Measurements from ENCODE around the gene PCMT1.
"Not testable (repeated sequence)": the region's sequence is repeated elsewhere in the genome, so short reads cannot be mapped to it uniquely, and the experiment has no call there.

The PCMT1 gene

GRCh38 chr6:149751239-149751638 lies 1.7 kb downstream of the PCMT1 start:
- DNase-seq, result no peak

DNA sequence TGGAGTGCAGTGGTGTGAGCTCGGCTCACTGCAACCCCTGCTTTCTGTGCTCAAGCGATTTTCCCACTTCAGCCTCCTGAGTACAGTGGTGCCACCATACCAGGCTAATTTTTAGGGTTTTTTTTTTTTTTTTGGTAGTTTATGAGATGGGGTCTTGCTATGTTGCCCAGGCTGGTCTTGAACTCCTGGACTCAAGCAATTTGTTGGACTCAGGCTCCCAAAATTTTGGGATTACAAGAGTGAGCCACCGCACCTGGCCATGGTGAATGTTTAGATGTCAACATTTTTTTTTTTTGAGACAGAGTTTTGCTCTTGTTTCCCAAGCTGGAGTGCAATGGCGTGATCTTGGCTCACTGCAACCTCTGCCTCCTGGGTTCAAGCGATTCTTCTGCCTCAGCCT lies 2.4 kb downstream of the PCMT1 start:
- not testable (repeated sequence) for DNase-seq

GRCh38 chr6:149752600-149753373 lies 3.2 kb downstream of the PCMT1 start:
- DNase-seq, result no peak

GRCh38 chr6:149753374-149753637 lies 3.8 kb downstream of the PCMT1 start:
- not testable (repeated sequence) for DNase-seq

DNA sequence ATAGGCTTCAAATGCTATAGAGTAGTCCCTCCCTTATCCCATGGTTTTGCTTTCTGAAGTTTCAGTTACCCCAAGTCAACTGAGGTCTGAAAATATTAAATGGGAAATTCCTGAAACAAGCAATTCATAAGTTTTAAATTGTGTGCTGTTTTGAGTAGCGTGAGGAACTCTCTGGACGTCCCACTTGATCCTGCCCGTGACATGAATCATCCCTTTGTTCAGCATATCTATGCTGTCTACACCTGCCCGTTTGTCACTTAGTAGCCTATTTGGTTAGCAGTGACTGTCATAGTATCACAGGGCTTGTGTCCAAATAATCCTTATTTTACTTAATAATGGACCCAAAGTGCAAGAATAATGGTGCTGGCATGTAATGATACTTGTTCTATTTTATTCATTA lies 5.0 kb downstream of the PCMT1 start:
- DNase-seq, result no peak

GRCh38 chr6:149755300-149756260 lies 6.0 kb downstream of the PCMT1 start:
- no peak for DNase-seq

GRCh38 chr6:149756261-149756636 lies 6.7 kb downstream of the PCMT1 start:
- no peak for DNase-seq

DNA sequence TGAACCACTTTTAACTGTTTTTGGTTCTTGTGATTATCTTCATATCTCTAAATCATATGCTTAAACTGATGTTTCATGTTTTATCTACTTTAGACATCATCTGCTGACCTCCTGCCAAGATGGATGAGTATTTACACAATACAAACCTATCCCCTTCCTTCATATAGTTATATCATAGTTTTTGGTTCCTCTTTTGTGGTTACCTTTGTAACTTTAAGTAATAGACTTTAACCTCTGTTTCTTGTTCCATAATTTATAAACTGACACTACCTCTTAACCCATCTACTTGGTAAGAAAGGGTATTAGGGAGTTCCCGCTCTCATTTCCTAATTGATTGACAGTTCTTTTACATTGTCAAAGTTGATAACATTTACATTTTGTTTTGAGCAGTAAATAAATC lies 11.9 kb downstream of the PCMT1 start:
- DNase-seq, result no peak

DNA sequence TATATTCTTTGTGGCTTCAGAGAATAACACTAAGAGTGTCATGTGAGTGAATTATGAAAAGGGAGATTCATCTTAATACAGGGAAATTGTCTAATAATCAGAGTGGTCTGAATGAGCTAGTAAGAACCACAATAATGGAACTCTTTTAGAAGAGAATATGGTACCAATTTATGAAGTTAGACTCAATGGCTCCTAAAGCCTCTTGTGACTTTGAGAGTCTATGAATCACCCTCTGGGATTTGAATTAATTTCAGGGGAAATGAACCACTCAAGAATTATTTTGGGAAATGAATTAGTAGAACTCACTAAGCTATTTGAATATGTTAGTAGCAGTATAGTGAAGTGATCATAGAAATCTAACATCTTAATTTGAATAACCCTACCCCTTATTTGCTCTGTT lies 14.3 kb downstream of the PCMT1 start:
- DNase-seq, result no peak

GRCh38 chr6:149766156-149766769 lies 16.7 kb downstream of the PCMT1 start:
- no peak for DNase-seq

DNA sequence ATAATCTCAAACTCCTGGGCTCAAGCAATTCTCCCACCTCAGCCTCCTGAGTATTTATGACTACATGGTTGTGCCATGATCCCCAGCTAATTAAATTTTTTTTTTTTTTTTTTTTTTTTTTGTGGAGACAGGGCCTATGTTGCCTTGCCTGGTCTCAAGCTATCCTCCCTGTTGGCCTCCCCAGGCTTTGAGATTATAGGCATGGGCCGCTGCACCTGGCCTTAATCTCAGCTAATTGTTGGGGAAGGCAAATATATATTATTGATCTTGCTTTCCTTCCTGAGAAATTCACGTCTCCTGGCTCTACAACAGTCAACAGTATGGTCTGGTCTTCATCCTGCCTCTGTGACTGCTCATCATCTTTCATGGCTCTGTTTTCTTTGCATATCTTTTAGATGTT lies 20.1 kb downstream of the PCMT1 start:
- DNase-seq, result no peak

DNA sequence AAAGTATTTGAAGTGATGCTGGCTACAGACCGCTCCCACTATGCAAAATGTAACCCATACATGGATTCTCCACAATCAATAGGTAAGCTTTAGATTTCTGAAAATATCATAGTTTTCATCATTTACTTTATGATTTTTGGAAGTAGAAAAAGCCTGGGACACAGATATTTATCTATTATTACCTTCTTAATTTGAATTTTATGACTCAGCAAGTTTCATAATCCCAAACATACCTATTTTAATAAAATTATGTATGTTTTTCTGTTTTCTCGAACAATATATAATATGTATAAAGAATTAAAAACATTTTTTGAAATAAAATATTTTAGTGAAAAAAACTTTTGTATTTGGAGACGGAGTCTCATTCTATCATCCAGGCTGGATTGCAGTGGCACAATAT lies 21.6 kb downstream of the PCMT1 start:
- no peak for DNase-seq

DNA sequence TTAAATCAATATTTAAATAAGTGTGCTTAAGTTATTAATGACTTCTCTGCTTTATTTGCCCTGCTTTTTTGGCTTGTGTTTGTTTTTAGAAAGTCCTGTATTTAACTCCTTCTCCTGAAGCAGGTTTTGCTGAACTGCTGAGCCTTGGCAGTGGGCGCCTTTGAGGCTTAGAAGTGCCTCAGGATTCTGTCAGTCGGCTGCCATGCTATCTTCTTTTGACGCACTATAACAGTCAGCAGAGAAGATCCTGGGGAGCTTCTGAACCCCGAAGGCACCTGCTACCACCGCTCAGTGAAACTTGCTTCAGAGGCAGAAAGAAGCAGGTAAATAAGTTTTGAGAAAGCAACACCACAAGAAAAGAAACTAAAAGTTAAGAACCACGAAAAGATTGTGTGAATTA lies 22.4 kb downstream of the PCMT1 start:
- DNase-seq, result no peak

DNA sequence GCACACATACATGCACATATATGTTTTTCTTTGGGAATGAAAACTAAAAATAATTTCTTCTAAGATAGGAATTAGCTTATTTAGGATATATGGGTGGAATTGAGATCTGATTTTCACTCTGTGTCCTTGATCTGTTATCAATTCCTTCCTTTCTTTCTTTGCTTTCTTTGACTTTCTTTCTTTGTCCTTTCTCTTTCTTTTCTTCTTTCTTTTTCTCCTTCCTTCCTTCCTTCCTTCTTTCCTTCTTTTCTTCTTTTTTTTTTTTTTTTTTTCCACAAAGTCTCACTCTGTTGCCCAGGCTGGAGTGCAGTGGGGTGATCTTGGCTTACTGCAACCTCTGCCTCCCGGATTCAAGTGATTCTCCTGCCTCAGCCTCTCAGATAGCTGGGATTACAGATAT lies 28.1 kb downstream of the PCMT1 start:
- DNase-seq, result no peak

DNA sequence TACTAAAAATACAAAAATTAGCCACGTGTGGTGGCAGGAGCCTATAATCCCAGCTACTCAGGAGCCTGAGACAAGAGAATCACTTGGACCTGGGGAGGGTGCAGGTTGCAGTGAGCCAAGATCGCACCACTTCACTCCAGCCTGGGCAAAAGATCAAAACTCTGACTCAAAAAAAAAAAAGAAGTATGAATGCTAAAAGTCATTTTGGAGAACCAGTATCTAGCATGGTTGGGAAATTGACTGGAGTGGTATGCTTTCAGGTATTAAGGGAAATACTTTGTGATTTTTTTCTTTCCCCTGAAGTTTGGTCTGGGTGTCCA lies 30.1 kb downstream of the PCMT1 start:
- DNase-seq, result no peak

GRCh38 chr6:149781715-149782114 lies 32.2 kb downstream of the PCMT1 start:
- no peak for DNase-seq

DNA sequence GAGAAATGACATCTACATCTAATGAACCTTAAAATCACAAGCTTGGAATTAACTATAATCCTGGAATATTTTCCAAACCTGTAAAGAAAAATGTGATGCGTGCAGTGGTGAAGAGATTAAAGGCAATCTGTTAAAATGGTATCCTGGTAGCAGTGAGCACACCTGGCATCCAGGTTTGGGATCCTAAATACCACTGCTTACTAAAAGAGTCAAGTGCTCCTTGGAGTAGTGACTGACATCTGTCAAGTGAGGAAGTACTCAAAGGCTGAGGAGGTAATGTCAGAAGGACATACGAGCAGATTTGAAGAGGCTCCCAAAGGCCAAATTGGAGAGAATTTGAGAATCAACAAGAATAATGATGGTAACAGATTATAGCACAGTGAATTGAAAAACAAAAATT lies 32.8 kb downstream of the PCMT1 start:
- no peak for DNase-seq

GRCh38 chr6:149783551-149783950 lies 34.0 kb downstream of the PCMT1 start:
- no peak for DNase-seq

DNA sequence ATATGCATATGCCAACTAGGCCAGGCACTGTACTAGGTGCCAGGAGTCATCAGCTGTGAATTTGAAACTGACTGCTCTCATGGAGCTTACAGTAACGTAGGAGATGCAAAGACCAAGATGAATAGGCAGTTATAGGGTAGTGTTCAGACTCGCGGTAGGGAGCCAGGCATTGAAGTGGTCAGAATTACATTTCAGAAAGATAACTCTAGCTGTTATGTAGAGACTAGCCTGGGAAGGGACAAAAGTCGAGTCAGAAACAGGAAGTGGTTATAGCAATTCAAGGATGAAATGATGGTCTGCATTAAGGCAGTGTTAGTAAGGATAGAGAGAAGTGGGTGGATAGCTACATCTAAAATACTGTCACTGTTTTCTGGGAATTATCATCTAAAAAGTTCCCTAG lies 56.6 kb downstream of the PCMT1 start:
- no peak for DNase-seq

DNA sequence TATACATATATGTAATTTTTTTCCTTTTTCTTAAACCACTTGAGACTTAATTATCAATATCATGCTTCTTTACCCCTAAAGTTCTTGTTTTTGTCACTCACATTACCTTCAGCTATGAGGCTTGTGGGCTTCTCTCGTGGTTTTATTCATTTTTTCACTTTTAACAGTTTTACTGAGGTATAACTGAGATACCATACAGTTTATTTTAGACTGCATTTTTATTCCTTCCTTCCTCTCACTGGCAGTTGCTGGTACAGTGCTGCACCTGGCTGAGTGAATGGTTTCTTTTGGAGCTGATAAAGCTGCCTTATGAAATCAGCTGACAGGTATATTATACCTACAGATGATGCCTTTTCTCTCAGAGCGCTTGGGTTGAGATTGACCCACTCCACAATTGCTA lies 60.3 kb downstream of the PCMT1 start:
- no peak for DNase-seq

- no peak for DNase-seq
These were observed 63.8 kb downstream of the PCMT1 start for GRCh38 chr6:149813351-149813750.

- no peak for DNase-seq
These were observed 66.2 kb downstream of the PCMT1 start for GRCh38 chr6:149815788-149816187.

- DNase-seq, result no peak
These were observed 71.0 kb downstream of the PCMT1 start for GRCh38 chr6:149820506-149820905.

- DNase-seq, result no peak
These were observed 72.0 kb downstream of the PCMT1 start for GRCh38 chr6:149821492-149821891.

All from NCI-H510A (cell line).